NCI-H2171 treated with DMSO at 0.1 percent for 48 hours (cell line): ENCODE results near the gene PPIL6.
"Not testable (repeated sequence)": the region's sequence is repeated elsewhere in the genome, so short reads cannot be mapped to it uniquely, and the experiment has no call there.

Source experiments
- DNase-seq: peaks from one replicate; lab custom pipeline; 2025; lab: John Stamatoyannopoulos, UW

Gene PPIL6

DNA sequence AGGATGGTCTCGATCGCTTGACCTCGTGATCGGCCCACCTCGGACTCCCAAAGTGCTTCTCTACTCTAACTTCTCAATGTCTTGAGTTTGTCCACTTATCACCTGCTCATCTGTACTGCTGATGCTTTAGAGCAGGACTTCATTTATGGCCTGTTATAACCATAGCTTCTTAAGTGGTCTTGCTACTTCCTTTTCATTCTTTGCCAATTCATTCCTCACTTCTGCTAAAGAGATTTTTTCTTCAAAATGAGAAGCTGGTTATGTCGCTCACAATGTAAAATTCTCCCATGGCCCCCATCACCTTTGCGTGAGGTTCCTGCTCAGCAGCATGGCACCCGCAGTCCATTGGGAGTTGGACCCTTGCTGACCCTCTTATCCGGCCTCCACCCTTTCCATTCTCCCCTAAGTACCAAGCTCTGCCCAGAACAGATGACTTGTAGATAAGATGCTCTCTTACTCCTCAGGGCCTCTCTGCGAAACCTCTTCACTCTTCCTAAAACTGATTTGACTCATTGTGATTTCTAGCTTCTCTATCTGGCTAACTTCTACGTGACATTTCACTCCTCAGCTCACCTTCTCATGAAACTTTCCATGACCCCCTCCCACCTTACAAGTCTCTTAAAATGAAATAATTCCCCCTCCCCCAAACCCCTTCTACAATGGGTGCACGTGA, 44.2 kb downstream of the PPIL6 start:
- no peak for DNase-seq

GRCh38 chr6:109393886-109394281, 46.5 kb downstream of the PPIL6 start:
- no peak for DNase-seq

DNA sequence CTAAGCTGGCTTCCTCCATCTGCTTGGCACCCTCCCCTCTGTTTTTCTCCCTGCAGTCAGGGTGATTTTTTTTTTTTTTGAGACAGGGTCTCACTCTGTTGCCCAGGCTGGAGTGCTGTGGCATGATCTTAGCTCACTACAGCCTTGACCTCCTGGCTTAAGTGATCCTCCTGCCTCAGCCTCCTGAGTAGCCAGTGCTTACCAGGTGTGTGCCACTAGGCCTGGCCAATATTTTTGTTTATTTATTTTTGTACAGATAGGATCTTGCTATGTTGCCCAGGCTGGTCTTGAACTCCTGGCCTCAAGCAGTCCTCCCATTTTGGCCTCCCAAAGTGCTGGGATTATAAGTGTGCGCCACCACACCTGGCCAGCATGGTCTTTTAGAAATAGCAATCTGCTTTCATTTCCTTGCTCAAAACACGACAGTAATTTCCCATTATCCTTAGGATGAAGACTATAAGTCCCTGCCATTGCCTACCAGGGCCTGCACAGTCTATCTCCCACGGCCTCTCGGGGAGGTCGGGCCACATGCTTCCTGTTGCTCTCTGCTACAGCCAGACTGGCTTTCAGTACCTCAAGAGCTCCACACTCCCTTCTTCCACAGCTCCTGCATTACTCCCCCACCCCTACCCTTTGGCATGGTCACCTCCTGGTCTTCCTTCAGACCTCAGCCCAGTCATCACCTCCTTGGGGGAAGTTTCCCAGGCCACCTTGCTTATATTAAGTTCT, 47.1 kb downstream of the PPIL6 start:
- no peak for DNase-seq

DNA sequence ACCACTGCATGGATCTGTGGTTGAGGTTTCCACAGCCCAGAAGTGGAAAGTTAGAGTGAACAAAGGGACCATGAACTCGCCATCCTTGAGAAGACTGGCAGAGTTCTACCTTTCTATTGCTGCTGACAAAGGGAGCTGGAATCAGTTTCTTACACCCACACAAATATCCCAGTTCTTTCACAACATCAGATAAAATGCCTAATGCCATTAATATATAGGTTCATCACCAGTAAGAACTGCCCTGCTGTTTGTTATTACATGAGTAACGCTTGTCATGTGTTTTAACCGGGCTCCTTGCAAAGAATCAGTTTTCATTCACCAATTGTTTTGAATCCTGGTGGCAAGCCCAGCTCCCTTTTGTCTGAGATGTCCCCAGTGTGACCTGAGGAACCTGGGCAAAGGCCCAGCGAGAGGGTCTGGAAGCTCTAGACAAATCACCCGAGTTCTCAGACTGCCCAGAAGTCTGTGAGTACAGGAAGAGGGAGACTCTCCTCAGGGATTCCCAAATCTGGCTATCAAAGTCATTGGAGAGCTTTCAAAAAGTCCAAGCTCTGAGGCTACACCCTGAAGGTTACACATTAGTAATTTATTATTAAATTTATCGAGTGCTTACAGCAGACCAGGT, 50.7 kb downstream of the PPIL6 start:
- DNase-seq: no peak

- DNase-seq: no peak
Measured at GRCh38 chr6:109388265-109388664, 52.2 kb downstream of the PPIL6 start.

- peak; percentile 60 for DNase-seq
Measured at GRCh38 chr6:109383438-109383940, 56.9 kb downstream of the PPIL6 start.

DNA sequence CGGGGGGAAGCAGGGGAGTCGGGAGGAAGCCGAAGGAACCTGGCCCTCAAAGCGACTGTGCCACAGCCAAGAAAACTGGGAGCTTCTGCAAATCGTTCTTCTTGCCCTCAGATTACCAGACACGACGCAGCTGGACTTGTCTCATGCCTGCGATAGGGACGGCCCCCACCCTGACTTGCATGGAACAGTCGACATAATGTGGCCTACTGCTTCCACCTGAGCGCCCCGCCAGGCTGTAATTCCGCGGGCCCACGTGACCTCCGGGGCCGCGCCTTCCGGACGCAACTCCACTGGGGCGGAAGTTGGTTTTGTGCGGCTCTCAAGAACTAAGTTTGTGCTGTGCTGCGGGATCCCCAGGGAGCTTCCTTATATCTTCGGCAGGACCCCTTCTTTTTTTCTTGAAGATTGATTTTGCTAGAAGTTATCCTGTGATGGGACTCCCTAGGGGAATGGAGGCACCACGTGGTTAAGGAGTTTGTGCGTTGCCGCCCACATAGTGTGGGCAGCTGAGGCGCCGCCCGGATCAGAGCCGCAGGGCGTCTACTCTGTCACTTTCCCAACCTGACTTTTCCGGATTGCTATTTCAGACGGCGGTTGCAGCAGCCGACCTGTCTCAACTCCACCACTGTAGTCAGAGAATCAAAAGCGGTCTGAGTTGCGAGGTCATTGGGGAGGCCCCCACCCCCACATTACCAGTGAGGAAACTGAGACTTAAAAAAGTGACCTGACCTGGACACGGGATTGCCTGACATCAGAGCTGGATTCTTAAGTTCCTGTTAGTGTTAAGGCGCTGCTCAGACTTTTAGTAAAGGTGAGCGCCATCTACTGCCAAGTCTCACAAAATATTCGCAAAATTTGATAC, 57.6 kb downstream of the PPIL6 start:
- peak; percentile 94 for DNase-seq

GRCh38 chr6:109381747-109382575, 58.5 kb downstream of the PPIL6 start, which contains the start of gene CD164:
Gene CD164, minus strand, starts transcription at chr6:109382467. Its CDS starts 89 bp downstream, at chr6:109382378.
- DNase-seq: peak; percentile 93

GRCh38 chr6:109381061-109381746, 59.2 kb downstream of the PPIL6 start:
- DNase-seq: no peak

GRCh38 chr6:109379711-109380110, 60.7 kb downstream of the PPIL6 start:
- no peak for DNase-seq

DNA sequence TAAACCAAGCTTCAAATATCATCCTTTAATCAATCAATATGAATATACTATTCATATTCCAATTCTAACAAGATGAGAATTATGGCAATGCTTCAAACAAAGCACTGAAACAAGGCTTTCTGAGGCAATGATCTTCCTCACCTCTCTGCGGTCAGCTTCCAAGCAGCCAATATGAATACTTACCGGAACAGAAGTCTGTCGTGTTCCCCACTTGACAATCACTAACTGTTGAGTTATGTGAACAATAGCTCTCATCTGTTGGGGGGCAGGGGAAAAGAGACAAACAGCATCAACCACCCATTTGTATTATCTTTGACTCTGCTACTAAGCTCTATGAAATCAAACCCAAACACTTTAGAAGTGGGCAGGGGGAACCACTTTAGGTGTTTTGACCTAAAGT, 62.7 kb downstream of the PPIL6 start:
- DNase-seq: no peak

DNA sequence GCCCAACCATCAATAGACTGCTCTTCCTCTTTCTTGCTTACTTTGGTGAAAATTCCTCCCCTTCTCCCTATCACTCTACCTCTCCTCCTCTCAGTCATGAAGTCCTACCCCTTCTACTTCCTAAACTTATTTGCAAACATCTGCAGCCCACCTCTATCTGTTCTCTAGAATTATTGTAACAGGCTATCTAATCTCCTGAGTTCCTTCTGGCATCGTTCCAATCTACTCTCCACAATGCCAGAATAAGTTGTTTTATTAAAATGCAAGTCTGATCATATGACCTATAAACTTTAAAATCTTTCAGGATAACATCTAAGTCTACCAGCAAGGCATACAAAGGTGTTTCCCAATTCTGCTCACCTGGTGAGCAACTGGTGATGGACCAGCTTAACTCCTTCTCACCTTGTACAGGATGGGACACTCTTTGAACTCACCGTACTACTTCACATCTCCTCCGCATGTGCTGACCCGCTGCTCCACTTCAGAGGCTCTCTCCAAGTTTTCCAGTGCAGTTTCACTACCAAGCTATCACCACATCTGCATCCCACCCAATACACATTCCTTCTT, 66.0 kb downstream of the PPIL6 start:
- DNase-seq: no peak

DNA sequence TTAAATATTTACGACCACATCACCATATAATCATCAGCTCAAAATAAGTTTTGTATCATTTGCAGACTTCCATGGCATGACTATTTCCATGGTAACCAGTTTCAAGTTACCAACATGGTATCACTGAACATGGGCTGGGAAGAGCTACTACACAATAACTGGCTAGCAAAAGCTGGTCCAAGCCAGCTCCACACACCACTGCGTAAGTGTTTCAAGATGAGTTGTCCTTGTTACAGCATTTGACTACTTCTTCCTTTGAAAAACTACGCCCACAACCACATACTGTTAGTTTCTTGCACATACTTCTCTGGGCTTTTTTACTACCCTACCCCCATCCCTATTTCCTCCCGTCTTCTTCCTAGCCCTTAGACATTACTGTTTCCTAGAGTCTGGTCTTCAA, 66.7 kb downstream of the PPIL6 start:
- DNase-seq: no peak

- no peak for DNase-seq
Measured at GRCh38 chr6:109373331-109373730, 67.1 kb downstream of the PPIL6 start.

- no peak for DNase-seq
Measured at GRCh38 chr6:109372130-109372529, 68.3 kb downstream of the PPIL6 start.

DNA sequence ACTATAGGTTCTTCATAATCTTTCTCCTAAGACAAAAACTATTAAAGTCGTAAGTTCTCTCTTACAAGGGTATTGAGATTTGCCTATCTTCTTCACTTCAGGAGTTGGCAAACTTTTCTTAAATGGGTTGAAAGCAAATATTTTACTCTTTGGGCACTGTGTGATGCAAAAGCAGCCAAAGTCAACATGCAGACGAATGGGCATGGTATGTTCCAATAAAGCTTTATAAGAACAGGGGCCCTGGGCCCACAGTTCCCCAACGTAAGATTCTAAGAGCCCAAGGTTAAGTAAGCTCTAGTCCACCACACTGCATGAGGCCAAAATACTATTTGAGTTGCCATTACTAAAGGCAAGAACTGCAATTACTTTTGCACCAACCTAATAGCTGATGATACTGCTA, 69.6 kb downstream of the PPIL6 start:
- DNase-seq: no peak

GRCh38 chr6:109370336-109370735, 70.1 kb downstream of the PPIL6 start:
- DNase-seq: no peak

- no peak for DNase-seq
Measured at GRCh38 chr6:109369728-109370127, 70.7 kb downstream of the PPIL6 start.

DNA sequence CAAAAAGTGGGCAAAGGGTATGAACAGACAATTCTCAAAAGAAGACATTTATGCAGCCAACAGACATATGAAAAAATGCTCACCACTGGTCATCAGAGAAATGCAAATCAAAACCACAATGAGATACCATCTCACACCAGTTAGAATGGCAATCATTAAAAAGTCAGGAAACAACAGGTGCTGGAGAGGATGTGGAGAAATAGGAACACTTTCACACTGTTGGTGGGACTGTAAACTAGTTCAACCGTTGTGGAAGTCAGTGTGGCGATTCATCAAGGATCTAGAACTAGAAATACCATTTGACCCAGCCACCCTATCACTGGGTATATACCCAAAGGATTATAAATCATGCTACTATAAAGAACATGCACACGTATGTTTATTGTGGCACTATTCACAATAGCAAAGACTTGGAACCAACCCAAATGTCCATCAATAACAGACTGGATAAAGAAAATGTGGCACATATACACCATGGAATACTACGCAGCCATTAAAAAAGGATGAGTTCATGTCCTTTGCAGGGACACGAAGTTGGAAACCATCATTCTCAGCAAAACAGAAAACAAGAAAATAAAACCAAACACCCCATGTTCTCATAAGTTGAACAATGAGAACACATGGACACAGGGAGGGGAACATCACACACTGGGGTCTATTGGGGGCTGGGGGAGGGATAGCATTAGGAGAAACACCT, 75.9 kb downstream of the PPIL6 start:
- not testable (repeated sequence) for DNase-seq

DNA sequence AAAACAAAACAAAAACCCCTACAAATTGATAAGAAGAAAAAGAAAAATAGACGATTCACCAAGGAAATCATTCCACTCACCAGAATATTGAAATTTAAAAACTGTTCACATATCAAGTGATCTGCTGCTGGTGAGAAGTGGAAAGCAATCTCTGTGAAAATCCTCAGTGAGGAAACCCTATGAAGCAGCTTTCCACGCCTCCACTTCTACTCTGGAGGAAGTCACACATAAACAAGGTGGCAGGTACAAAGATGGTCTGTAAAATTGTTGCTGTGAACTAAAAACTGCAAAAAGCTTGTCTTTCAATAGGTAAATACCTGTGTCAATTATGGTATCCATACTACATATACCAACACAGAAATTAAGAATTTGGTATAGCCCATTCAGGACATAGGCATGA, 76.7 kb downstream of the PPIL6 start:
- DNase-seq: no peak
